HCEC 1CT (cell line): ENCODE data around the gene RPL13A.
A peak's percentile ranks its signal among the peaks of the same experiment; 100 is the strongest.

ENCODE experiments used
- DNase-seq: peaks from one replicate; pipeline ENCODE4 v3.0.0-alpha.2; 2017

Gene RPL13A

DNA sequence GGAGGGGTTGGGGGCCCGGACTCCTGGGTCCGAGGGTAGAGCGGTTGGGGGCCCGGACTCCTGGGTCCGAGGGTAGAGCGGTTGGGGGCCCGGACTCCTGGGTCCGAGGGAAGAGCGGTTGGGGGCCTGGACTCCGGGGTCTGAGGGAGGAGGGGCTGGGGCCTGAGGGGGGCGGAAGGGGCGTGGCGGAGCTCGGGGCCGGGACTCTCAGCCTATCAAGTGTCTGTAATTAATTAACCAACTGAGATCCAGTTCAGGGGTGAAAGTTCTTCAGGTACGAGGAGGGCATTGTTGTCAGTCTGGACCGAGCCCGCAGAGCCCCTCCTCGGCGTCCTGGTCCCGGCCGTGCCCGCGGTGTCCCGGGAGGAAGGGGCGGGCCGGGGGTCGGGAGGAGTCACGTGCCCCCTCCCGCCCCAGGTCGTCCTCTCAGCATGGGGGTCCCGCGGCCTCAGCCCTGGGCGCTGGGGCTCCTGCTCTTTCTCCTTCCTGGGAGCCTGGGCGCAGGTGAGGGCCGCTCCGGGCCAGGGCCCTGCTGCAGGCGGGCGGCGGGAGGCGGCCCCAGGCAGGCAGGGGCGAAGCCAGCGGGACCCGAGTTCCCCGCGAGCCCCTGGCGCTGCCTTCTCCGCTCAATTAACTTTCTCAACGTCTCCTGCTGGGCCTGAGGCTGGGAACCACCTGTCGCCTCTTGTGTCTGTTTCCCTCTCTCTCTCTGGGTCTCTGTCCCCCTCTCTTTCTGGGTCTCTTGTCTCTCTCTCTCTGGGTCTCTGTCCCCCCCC is 25.8 kb downstream of the RPL13A start:
- no peak for DNase-seq

DNA sequence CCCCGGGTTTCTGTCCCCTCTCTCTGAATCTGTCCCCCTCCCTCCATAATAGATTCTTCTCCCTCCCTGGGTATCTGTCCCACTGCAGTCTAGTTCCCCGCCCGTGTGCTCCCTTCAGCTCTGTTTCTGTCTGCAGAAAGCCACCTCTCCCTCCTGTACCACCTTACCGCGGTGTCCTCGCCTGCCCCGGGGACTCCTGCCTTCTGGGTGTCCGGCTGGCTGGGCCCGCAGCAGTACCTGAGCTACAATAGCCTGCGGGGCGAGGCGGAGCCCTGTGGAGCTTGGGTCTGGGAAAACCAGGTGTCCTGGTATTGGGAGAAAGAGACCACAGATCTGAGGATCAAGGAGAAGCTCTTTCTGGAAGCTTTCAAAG is 26.3 kb downstream of the RPL13A start:
- DNase-seq, result no peak

DNA sequence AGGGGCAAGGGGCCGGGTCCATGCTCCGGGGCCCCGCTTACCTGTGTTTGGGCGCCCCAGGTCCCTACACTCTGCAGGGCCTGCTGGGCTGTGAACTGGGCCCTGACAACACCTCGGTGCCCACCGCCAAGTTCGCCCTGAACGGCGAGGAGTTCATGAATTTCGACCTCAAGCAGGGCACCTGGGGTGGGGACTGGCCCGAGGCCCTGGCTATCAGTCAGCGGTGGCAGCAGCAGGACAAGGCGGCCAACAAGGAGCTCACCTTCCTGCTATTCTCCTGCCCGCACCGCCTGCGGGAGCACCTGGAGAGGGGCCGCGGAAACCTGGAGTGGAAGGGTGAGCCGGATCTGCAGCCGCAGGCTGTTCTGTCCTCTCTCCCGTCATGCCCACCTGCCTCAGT is 26.7 kb downstream of the RPL13A start:
- no peak for DNase-seq

DNA sequence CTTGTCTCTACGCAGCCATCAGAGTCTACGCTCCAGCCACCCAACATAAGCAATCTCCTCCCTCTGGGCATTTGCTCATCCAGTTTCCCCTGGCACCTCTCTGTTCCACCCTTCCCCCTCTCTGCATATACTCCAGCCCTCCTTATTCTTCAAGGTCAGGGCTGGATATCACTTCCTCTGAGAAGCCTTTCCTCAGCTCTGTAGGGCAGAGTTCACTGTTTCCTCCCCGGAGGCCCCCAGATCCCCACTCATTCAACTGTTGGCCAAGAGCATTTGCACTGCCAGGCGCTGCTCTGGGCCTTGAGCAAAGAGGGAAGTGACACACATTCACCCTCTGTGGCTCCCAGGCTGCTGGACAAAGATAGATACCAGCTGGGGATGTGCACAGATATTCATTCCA is 28.4 kb downstream of the RPL13A start:
- DNase-seq, result no peak

DNA sequence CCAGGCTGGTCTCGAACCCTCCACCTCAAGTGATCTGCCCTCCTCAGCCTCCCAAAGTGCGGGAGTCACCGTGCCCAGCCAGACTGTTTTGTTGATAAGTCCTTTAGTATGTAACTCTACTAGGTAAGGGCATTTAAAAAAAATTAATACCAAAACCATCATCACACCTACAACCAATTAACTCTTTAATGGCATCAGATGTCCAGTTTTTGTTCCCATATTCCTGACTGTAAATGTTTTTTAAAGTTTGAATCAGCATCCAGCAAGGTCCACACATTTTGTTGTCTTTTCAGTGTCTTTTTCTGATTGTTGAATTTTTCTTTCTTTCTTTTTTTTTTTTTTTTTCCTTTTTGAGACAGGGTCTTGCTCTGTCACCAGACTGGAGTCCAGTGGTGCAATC is 30.6 kb downstream of the RPL13A start:
- DNase-seq, result no peak

DNA sequence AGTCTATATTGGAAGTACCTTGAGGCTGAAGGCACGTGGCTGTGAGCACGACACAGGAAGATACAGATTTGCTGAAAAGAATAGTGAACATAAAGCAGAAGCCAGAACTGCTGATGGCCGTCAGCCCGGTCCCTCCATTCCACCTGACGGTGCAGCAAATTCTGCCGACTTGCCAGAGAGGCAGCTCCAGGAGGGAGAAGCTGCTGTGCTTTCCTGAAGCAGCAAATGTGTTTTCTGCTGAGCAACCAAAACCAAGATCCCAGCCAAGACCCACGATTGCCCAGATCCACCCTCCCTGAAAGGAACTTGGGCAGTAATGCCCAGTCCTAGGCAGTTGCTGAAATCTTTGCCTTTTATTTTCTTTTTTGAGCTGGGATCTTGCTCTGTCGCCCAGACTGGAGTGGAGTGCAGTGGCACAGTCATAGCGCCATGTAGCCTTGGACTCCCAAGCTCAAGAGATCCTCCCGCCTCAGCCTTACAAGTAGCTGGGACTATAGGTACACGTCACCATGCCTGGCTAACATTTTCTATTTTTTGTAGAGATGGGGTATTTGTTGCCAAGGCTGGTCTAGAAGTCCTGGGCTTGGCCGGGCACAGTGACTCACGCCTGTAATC is 33.4 kb downstream of the RPL13A start:
- DNase-seq, result no peak

DNA sequence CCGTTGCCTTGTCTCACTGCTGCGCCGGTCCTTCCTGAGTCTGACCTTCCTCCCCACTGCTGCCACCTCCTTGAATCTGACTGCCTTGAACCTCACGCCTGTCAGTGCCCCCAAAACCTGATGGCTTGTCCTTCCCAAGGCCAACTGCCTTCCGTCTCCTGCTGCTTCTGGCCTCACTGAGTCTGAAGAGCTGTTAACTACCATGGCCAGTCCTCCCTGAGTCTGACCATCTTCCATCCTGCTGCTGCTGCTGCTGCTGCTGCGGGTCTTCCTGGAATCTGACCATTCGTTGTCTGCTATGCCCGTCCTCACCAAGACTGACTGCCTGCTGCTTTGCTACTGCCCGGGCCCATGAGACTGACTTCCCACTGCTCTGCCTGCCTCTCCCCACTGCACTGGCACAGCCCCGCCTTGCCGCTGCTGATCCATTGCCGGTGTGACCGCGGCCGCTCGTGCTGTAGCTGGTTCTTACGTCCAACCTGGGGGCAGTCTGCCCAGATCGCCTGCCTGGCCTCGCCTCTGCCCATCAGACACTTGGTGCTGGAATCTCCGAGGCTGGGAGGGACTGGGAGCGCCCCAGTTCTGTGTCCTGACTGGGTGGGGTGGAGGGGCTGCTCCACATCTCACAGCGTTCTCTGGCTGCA is 37.5 kb downstream of the RPL13A start:
- no peak for DNase-seq

DNA sequence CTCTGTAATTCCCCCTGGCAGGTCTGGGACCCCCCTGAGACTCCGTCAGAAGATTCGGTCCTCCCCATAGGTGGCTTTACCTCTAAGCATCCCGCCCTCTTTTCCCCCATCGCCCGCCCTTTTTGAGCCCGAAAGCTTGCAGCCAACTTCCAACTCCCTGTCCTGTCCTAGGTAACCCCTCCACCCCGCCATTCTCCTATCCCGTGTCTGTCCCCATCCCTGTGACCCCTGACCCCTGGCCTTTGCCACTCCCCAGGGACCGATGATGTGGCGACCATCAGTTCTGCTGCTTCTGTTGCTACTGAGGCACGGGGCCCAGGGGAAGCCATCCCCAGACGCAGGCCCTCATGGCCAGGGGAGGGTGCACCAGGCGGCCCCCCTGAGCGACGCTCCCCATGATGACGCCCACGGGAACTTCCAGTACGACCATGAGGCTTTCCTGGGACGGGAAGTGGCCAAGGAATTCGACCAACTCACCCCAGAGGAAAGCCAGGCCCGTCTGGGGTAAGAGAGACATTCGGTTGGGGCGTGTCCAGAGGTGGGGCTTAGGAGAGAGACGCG is 40.9 kb downstream of the RPL13A start:
- DNase-seq, result peak; percentile 70

DNA sequence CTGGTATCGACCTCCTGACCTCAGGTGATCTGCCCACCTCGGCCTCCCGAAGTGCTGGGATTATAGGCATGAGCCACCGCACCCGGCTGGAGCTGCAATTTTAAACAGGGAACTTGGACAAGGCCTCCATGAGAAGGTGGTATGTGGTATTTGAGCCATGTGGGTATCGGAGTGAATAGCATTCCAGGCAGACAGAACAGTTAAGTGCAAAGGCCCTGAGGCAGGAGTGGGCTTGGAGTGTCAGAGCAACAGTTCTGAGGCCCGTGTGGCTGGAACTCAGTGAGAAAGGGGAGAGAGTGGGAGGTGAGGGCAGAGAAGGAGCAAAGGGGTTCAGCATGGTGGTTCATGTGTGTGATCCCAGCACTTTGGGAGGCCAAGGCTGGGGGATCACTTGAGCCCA is 43.3 kb downstream of the RPL13A start:
- no peak for DNase-seq

DNA sequence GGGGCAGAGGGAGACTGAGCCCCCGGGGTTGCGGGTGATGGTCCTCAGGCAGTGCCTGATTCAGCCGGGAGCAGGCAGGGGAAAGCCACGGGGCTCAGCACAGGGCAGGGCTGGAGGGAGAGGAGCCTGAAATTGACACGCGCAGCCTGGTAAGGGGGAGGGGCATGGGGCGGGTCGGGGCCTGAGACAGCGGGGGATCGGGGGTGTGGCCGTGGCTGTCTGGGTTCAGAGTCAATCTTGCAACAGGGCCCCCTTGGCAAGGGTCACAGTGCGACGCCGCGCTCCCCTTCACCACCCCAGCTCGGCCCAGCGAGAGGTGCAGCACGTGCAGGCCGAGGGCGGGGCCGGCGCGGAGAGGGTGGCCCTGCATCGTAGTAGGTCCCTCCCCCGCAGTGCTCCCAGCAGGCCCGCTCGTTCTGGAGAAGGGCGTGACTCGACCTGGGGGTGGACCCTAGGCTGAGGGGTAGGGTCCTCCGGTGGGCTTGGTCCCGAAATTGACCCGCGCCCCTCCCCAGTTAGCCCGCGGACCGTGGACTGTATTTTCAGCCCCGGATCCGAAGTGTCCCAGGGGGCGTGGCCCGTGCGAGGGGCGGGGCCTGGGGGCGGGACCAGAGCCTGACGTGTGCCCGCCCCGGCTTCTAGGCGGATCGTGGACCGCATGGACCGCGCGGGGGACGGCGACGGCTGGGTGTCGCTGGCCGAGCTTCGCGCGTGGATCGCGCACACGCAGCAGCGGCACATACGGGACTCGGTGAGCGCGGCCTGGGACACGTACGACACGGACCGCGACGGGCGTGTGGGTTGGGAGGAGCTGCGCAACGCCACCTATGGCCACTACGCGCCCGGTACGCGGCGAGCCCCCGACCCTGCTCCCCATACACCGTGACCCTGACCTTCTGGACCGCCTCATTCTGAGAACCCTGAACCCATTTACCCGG is 46.4 kb downstream of the RPL13A start:
- DNase-seq, result peak; percentile 26

DNA sequence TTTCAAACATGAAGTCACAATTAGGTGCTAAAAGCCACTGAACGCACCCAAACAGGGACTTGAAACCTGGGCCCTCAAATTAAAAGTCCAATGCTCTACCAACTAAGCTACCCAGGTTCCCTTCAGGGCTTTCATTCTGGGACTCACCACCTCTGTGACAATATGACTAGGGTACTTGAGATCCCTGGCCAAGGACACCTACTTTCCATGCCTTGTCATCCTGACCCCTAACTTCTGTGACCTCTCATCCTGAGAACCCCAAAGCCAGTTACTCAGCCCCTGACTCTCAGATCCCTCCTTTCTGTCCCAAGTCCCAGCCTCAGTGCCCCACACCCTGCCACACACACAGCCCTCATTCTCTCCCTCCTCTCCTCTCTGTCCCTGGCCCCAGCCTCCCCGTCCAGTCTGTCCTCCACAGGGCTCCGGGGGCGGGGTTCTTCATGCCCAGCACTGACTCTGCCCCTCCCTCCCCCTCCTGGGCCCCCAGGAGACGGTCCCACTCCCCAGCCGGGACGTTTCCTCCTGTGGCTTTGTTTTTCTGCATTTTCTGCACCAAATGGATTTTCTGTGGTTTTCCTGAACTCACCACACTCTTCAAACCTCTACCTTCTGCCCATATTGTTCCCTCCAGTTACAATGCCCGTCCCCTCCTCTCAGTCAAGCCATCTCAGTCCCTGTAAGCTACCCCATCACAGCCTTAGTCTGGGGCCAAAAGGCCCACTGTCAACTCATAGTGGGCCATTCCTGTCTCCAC is 47.4 kb downstream of the RPL13A start:
- DNase-seq, result no peak

DNA sequence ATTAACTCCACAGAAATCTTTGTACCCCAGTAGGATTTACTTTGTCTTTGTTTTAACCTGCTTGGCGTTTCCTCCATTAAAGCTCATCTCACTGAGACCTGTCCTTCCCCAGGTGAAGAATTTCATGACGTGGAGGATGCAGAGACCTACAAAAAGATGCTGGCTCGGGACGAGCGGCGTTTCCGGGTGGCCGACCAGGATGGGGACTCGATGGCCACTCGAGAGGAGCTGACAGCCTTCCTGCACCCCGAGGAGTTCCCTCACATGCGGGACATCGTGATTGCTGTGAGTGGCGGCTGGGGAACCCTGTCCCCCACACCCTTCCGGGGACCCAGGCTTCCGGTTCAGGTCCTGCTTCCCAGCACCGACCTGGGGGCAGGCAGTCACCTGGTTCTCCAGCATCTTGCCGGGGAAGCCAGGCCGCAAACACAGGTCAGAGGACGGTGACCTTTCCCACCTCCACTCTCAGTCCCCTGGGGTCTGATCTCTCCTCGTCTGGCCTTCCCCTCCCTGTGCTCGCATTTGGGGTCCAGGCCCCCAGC is 49.6 kb downstream of the RPL13A start:
- no peak for DNase-seq

DNA sequence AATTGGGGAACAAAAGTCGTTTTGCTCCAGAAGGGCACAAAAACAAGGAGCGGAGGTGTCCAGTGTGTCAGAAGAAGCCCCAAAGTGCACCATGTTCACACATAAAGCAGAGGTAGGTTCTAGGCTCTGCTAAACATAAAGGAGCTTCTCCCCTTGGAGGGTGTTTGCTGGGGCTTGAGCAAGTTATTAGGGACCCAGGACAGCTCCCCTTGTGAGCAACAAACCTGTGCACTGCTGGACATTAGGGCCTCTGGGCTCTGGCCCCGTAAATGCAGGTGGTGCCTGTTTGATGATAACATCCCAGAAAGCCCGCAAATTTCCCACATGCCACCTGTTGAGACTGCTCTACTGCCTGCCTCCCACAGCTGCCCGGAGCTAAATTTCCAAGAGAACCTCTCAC is 51.2 kb downstream of the RPL13A start:
- no peak for DNase-seq

DNA sequence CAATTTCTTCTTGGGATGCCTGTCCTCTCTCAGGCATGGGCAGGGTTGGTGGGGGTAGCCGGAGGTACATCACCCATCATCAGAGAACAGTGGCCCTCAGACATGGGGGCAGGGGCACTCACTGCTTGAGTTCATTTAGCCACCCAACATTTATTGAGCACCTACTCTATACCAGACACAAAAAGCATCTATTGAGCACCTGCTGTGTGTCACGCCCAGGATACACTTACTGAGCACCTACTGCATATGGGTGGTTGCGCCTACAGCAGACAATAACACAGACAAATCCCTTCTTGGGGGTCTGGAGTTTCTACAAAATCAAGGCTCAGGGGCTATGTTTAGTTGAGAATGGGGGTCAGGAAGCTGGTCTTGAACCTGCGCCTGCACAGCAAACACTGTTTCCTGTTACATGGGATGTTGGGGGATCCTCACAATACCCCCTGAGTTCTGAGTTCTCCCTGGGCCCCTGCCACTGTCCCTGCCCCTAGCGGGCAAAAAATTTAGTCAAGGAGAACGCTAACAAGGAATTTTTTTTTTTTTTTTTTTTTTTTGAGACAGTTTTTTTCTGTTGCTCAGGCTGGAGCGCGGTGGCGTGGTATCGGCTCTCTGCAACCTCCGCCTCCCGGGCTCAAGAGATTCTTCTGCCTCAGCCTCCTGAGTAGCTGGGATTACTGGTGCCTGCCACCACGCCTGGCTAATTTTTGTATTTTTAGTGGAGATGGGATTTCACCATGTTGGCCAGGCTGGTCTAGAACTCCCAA is 52.0 kb downstream of the RPL13A start:
- no peak for DNase-seq
